ENCODE results near the gene SCAF11. TPM values are rescaled to one million over a fixed set of nuclear protein-coding genes. Genes with fewer than 3 reads are reported as not detected.
A peak's percentile ranks its signal among the peaks of the same experiment; 100 is the strongest.

Gene SCAF11
- total RNA-seq, 2 experiments from 2014 or later: 130 TPM

DNA sequence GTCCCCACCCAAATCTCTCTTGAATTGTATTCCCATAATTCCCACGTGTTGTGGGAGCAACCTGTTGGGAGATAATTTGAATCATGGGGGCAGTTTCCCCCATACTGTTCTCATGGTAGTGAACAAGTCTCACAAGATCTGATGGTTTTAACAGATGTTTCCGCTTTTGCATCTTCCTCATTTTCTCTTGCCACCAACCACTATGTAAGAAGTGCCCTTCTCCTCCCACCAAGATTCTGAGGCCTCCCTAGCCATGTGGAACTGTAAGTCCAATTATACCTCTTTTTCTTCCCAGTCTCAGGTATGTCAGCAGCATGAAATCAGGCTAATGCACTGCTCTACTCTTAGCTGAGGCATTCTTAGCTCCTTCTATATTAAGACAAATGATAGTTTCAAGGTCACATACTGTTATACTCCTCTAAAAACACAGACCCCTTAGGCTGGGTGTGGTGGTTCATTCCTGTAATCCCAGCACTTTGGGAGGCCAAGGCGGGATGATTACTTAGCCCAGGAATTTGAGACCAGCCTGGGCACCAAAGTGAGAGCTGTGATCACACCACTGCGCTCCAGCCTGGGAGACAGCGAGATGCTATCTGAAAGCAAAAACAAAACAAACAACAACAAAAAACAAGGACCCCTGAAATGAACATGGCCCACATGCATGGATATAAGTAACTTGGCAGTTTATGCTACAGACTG lies 3.6 kb downstream of the SCAF11 start:
- ChIA-PET POLR2A (interaction anchor here (0.7 to 0.9 kb wide), 2 partner anchors 9 to 28 kb away, joined by 3 to 4 read pairs; no protein-coding TSS in a partner anchor), CTCF (ENCODE audit: unreplicated experiment) (no interaction called here)
- BruUV-seq (replicated peaks): no TSS peak
- intact Hi-C loops (cut with micrococcal nuclease; ENCODE audit: unreplicated experiment): no loop called here
- Histone ChIP-seq H3K9me3 (ENCODE audit: low read length) (peaks cover 11% of the 10 kb centered on the region; the same call in 1 of the 2 replicates), H3K4me1 (ENCODE audit: insufficient read depth, low read length, poor library complexity, severe bottlenecking) (peaks cover 51% of the 10 kb centered on the region), H3K36me3 (ENCODE audit: insufficient read depth, low read length) (peaks cover 57% of the 10 kb centered on the region), H3K27ac (ENCODE audit: low read depth, low read length, poor library complexity, severe bottlenecking) (peak overlapping the region; percentile 83), H3K9me2 (ENCODE audit: insufficient read depth, low read length) (no peaks in the 10 kb centered on the region), H4K20me1 (ENCODE audit: insufficient read depth, low read length) (peaks cover 51% of the 10 kb centered on the region), H2AFZ (ENCODE audit: low read length) (no peak overlapping the region), H3K79me2 (ENCODE audit: insufficient read depth, low read depth, low read length) (peaks cover 81% of the 10 kb centered on the region), H3K4me2 (ENCODE audit: low read length) (peak overlapping the region; percentile 80), H3K4me3 (ENCODE audit: low read depth, low read length, poor library complexity, severe bottlenecking) (peak overlapping the region; percentile 78)
- DNase-seq (ENCODE audit: low spot score): peak; percentile 65
- TF ChIP-seq, protein P1, sequence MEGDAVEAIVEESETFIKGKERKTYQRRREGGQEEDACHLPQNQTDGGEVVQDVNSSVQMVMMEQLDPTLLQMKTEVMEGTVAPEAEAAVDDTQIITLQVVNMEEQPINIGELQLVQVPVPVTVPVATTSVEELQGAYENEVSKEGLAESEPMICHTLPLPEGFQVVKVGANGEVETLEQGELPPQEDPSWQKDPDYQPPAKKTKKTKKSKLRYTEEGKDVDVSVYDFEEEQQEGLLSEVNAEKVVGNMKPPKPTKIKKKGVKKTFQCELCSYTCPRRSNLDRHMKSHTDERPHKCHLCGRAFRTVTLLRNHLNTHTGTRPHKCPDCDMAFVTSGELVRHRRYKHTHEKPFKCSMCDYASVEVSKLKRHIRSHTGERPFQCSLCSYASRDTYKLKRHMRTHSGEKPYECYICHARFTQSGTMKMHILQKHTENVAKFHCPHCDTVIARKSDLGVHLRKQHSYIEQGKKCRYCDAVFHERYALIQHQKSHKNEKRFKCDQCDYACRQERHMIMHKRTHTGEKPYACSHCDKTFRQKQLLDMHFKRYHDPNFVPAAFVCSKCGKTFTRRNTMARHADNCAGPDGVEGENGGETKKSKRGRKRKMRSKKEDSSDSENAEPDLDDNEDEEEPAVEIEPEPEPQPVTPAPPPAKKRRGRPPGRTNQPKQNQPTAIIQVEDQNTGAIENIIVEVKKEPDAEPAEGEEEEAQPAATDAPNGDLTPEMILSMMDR (conservative IDR thresholded peaks at IDR 0.05; ENCODE audit: low read length): no peak
- no peak for TF ChIP-seq EZH2phosphoT487 (IDR thresholded peaks at IDR 0.05; ENCODE audit: borderline replicate concordance, low read depth, low read length)

GRCh38 chr12:45981075-45981837 lies 9.1 kb downstream of the SCAF11 start:
- Histone ChIP-seq H3K4me3 (ENCODE audit: low read depth, low read length, poor library complexity, severe bottlenecking) (no peak overlapping the region), H3K27ac (ENCODE audit: low read depth, low read length, poor library complexity, severe bottlenecking) (no peak overlapping the region), H3K9me3 (ENCODE audit: low read length) (peaks cover 10% of the 10 kb centered on the region; the same call in 1 of the 2 replicates), H3K4me2 (ENCODE audit: low read length) (no peak overlapping the region), H3K36me3 (ENCODE audit: insufficient read depth, low read length) (peaks cover 82% of the 10 kb centered on the region), H3K79me2 (ENCODE audit: insufficient read depth, low read depth, low read length) (peaks cover 100% of the 10 kb centered on the region), H4K20me1 (ENCODE audit: insufficient read depth, low read length) (peaks cover 56% of the 10 kb centered on the region; the same call in 1 of the 2 replicates), H3K4me1 (ENCODE audit: insufficient read depth, low read length, poor library complexity, severe bottlenecking) (peaks cover 31% of the 10 kb centered on the region), H2AFZ (ENCODE audit: low read length) (no peak overlapping the region), H3K9me2 (ENCODE audit: insufficient read depth, low read length) (no peaks in the 10 kb centered on the region)
- no TSS peak for BruUV-seq (replicated peaks)
- DNase-seq (ENCODE audit: low spot score): no peak
- CTCF ChIA-PET (ENCODE audit: unreplicated experiment): no interaction called here
- no peak for TF ChIP-seq EZH2phosphoT487 (IDR thresholded peaks at IDR 0.05; ENCODE audit: borderline replicate concordance, low read depth, low read length)
- TF ChIP-seq, protein P1 (conservative IDR thresholded peaks at IDR 0.05; ENCODE audit: low read length): no peak
- intact Hi-C loops (cut with micrococcal nuclease; ENCODE audit: unreplicated experiment): no loop called here
- POLR2A ChIA-PET: interaction anchor here (0.9 kb wide), 1 partner anchor 766 kb away, joined by 3 read pairs; the partner anchor contains the start of gene ANO6
